ENCODE measurements around the gene EIF3L. TPM values are rescaled to one million over a fixed set of nuclear protein-coding genes. Genes with fewer than 3 reads are reported as not detected.
A peak's percentile ranks its signal among the peaks of the same experiment; 100 is the strongest.

Gene EIF3L
- total and polyA plus RNA-seq, 9 of the 15 experiments (the other 6 are each of a cell fraction or from before 2014, with no cell fraction given): 257 to 699 (median 368) TPM

- TF ChIP-seq, protein P1, sequence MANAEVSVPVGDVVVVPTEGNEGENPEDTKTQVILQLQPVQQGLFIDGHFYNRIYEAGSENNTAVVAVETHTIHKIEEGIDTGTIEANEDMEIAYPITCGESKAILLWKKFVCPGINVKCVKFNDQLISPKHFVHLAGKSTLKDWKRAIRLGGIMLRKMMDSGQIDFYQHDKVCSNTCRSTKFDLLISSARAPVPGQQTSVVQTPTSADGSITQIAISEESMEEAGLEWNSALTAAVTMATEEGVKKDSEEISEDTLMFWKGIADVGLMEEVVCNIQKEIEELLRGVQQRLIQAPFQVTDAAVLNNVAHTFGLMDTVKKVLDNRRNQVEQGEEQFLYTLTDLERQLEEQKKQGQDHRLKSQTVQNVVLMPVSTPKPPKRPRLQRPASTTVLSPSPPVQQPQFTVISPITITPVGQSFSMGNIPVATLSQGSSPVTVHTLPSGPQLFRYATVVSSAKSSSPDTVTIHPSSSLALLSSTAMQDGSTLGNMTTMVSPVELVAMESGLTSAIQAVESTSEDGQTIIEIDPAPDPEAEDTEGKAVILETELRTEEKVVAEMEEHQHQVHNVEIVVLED (CRISPR knock-in tag; IDR thresholded peaks at IDR 0.05): 0 out of 2 replicates have a peak, but pooled peaks have one; percentile 35
- TF ChIP-seq CTBP1 (IDR thresholded peaks at IDR 0.05; ENCODE audit: borderline replicate concordance): peak; percentile 72
- no peak for TF ChIP-seq PCBP2 (IDR thresholded peaks at IDR 0.05; ENCODE audit: low read depth, low read length, poor library complexity, severe bottlenecking)
- TF ChIP-seq, protein P2, sequence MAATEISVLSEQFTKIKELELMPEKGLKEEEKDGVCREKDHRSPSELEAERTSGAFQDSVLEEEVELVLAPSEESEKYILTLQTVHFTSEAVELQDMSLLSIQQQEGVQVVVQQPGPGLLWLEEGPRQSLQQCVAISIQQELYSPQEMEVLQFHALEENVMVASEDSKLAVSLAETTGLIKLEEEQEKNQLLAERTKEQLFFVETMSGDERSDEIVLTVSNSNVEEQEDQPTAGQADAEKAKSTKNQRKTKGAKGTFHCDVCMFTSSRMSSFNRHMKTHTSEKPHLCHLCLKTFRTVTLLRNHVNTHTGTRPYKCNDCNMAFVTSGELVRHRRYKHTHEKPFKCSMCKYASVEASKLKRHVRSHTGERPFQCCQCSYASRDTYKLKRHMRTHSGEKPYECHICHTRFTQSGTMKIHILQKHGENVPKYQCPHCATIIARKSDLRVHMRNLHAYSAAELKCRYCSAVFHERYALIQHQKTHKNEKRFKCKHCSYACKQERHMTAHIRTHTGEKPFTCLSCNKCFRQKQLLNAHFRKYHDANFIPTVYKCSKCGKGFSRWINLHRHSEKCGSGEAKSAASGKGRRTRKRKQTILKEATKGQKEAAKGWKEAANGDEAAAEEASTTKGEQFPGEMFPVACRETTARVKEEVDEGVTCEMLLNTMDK (IDR thresholded peaks at IDR 0.05; ENCODE audit: borderline replicate concordance, insufficient read depth, low read depth, low read length, poor library complexity, severe bottlenecking): peak; percentile 84
- TF ChIP-seq BRD9 (IDR thresholded peaks at IDR 0.05; ENCODE audit: low read depth, partially characterized antibody): no peak
- TF ChIP-seq, protein P3, sequence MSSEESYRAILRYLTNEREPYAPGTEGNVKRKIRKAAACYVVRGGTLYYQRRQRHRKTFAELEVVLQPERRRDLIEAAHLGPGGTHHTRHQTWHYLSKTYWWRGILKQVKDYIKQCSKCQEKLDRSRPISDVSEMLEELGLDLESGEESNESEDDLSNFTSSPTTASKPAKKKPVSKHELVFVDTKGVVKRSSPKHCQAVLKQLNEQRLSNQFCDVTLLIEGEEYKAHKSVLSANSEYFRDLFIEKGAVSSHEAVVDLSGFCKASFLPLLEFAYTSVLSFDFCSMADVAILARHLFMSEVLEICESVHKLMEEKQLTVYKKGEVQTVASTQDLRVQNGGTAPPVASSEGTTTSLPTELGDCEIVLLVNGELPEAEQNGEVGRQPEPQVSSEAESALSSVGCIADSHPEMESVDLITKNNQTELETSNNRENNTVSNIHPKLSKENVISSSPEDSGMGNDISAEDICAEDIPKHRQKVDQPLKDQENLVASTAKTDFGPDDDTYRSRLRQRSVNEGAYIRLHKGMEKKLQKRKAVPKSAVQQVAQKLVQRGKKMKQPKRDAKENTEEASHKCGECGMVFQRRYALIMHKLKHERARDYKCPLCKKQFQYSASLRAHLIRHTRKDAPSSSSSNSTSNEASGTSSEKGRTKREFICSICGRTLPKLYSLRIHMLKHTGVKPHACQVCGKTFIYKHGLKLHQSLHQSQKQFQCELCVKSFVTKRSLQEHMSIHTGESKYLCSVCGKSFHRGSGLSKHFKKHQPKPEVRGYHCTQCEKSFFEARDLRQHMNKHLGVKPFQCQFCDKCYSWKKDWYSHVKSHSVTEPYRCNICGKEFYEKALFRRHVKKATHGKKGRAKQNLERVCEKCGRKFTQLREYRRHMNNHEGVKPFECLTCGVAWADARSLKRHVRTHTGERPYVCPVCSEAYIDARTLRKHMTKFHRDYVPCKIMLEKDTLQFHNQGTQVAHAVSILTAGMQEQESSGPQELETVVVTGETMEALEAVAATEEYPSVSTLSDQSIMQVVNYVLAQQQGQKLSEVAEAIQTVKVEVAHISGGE (CRISPR knock-in tag; IDR thresholded peaks at IDR 0.05): peak in 1 of 3 experiments; percentile 25; a peak in 1 of 6 replicates
- no peak for TF ChIP-seq TAF15 (IDR thresholded peaks at IDR 0.05; ENCODE audit: low read depth, low read length)
- peak; percentile 44; the same call in 1 of the 2 replicates for TF ChIP-seq PHF8 (IDR thresholded peaks at IDR 0.05; ENCODE audit: borderline replicate concordance, low read length)
- TF ChIP-seq ATF7 (IDR thresholded peaks at IDR 0.05): peak; percentile 40; the same call in 1 of the 2 replicates
- peak; percentile 44; the same call in 1 of the 2 replicates for TF ChIP-seq ZNF395 (CRISPR knock-in tag; IDR thresholded peaks at IDR 0.05)
- no peak for TF ChIP-seq ELF1 (tag; IDR thresholded peaks at IDR 0.05)
- TF ChIP-seq DEAF1 (CRISPR knock-in tag; IDR thresholded peaks at IDR 0.05): no peak
- TF ChIP-seq MAX (CRISPR knock-in tag; IDR thresholded peaks at IDR 0.05): peak; percentile 65
- TF ChIP-seq TRIM24 (IDR thresholded peaks at IDR 0.05): 0 out of 4 replicates have a peak, but pooled peaks of 1 of the 2 experiments have one; percentile 10
Observed at GRCh38 chr22:37905534-37906363, 56.5 kb downstream of the EIF3L start, which contains the start of gene MICALL1 (continued).

All from K562 (cell line).